Mesodermal cell (in vitro differentiated cells): Measurements from ENCODE around the gene TMPRSS2.

Source experiments
- H3K27ac ChIP-seq: 2 replicates; pipeline ENCODE4 v1.7.0; 2013; ENCODE audit warnings: mild to moderate bottlenecking, low read depth, low read length, moderate library complexity; ENCODE audit not compliant: severe bottlenecking
- H3K36me3 ChIP-seq: 2 replicates; pipeline ENCODE4 v1.7.1; 2013; ENCODE audit warnings: mild to moderate bottlenecking, low read length, moderate library complexity; ENCODE audit not compliant: control insufficient read depth, insufficient read depth
- H3K4me1 ChIP-seq: one replicate; pipeline ENCODE4 v1.7.1; 2013; ENCODE audit warnings: mild to moderate bottlenecking, low read length; ENCODE audit not compliant: insufficient read depth, control insufficient read depth, poor library complexity, severe bottlenecking
- H3K4me3 ChIP-seq: 2 replicates; pipeline ENCODE4 v1.7.0; 2013; ENCODE audit warnings: low read length, control low read depth, mild to moderate bottlenecking; ENCODE audit not compliant: insufficient read depth, poor library complexity, severe bottlenecking; ENCODE audit errors: extremely low read depth
- H3K9me3 ChIP-seq: 2 replicates; pipeline ENCODE4 v1.7.1; 2013; ENCODE audit warnings: mild to moderate bottlenecking, low read length, moderate library complexity; ENCODE audit not compliant: control insufficient read depth
- WGBS, 2 experiments: methylation state at CpG; one replicate each; pipeline ENCODE4 v1.1.5; 2013; ENCODE audit warnings: missing lambda C conversion rate in 2 of 2; ENCODE audit not compliant: insufficient coverage in 2 of 2; 5-methylcytosine and 5-hydroxymethylcytosine counted together

TMPRSS2 gene

DNA sequence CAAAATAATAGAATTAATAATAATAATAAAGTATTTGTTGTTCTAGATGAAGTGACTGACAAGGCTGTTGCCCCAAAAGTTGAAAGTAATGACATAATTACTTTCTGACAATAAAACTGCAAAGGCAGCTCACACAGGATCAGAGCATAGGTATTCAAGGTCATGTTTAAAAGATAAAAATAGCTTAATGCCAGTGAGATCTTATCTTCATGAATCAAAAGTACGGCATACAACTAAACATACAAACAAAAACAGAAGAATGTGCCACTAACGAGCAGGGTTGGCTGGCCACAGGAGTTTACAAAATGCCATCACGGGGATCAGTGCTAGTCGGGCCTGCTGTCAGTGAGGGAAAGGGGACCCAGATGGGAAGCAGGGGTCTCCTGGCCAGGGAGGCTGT is 22.4 kb upstream of the TMPRSS2 start:
- no peak overlapping the region for H3K27ac ChIP-seq
- 88 to 95% methylated on average over 3 to 4 of the region's 4 CpGs for WGBS, 2 experiments
- H3K4me3 ChIP-seq, result no peak overlapping the region
- H3K9me3 ChIP-seq, result no peaks in the 10 kb centered on the region
- no peaks in the 10 kb centered on the region for H3K36me3 ChIP-seq
- H3K4me1 ChIP-seq, result no peaks in the 10 kb centered on the region

- Histone ChIP-seq H3K27ac (no peak overlapping the region), H3K4me3 (no peak overlapping the region), H3K9me3 (no peaks in the 10 kb centered on the region), H3K4me1 (no peaks in the 10 kb centered on the region), H3K36me3 (no peaks in the 10 kb centered on the region)
- WGBS, 2 experiments, result 77 to 92% methylated on average over 5 to 8 of the region's 9 CpGs
Observed at GRCh38 chr21:41529769-41530168, 21.8 kb upstream of the TMPRSS2 start.

- 78 to 93% methylated on average over 8 of the region's 10 CpGs for WGBS, 2 experiments
Observed at GRCh38 chr21:41526478-41527087, 18.6 kb upstream of the TMPRSS2 start.

GRCh38 chr21:41523175-41523574 is 15.2 kb upstream of the TMPRSS2 start:
- Histone ChIP-seq H3K36me3 (no peaks in the 10 kb centered on the region), H3K4me1 (no peaks in the 10 kb centered on the region), H3K9me3 (no peaks in the 10 kb centered on the region), H3K27ac (no peak overlapping the region), H3K4me3 (no peak overlapping the region)
- 80 to 87% methylated on average over 3 of the region's 3 CpGs for WGBS, 2 experiments

More at GRCh38 chr21:41526478-41527087, 18.6 kb upstream of the TMPRSS2 start:
- Histone ChIP-seq H3K9me3 (no peaks in the 10 kb centered on the region), H3K4me1 (no peaks in the 10 kb centered on the region), H3K36me3 (no peaks in the 10 kb centered on the region), H3K27ac (no peak overlapping the region), H3K4me3 (no peak overlapping the region)

GRCh38 chr21:41521489-41522027 is 13.6 kb upstream of the TMPRSS2 start:
- 50 to 82% methylated on average over 1 to 3 of the region's 4 CpGs for WGBS, 2 experiments
- H3K9me3 ChIP-seq, result no peaks in the 10 kb centered on the region

DNA sequence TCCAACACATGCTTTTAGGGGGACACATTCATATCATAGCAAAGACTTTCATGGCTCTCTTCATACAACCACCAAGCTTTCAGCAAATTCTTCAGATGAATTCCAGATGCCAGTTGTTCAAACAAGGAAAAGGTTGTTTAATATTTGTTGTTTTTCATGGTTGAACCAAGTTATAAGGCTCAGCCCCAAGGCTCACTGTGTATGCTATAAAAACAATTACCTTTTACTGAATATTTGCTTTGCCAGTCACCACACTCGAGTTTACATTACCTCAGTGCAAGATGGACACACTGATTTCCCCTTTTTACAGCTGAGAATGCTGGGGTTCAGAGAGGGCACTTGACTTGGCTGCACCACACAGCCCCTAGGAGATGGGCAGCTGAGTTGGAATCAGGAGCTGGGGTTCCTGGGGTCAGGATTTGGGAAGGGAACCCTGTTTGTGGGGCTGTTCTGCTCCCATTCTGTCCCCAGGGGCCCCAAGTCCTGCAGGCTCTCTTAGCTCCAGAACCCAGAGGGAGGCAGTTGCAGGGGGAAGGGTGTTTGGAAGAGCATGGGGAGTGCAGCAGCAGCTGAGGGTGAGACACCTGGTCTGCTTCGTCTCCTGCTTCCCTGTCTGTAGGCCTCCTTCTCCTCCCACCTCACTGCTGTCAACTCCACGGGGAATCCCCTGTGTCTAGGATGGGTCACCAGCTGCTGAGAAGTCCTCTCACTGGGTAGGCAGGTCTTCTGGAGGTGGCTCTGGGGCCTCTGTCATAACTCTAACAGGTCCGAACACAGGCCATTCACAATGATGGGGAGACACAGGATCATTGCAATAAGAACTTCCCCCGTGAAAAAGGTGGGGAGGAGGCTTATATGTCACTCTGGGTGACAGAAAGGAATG is 12.8 kb upstream of the TMPRSS2 start:
- Histone ChIP-seq H3K4me1 (no peaks in the 10 kb centered on the region), H3K27ac (no peak overlapping the region), H3K9me3 (no peaks in the 10 kb centered on the region), H3K4me3 (no peak overlapping the region), H3K36me3 (no peaks in the 10 kb centered on the region)
- 69 to 86% methylated on average over 3 to 4 of the region's 5 CpGs for WGBS, 2 experiments

More at GRCh38 chr21:41521489-41522027, 13.6 kb upstream of the TMPRSS2 start:
- Histone ChIP-seq H3K4me1 (no peaks in the 10 kb centered on the region), H3K36me3 (no peaks in the 10 kb centered on the region), H3K4me3 (no peak overlapping the region), H3K27ac (no peak overlapping the region)

GRCh38 chr21:41519806-41520559 is 12.0 kb upstream of the TMPRSS2 start:
- no peaks in the 10 kb centered on the region for H3K36me3 ChIP-seq
- no peaks in the 10 kb centered on the region for H3K9me3 ChIP-seq
- H3K27ac ChIP-seq, result no peak overlapping the region
- H3K4me1 ChIP-seq, result no peaks in the 10 kb centered on the region
- no peak overlapping the region for H3K4me3 ChIP-seq
- 78 to 83% methylated on average over 6 to 8 of the region's 9 CpGs for WGBS, 2 experiments

- H3K4me1 ChIP-seq, result no peaks in the 10 kb centered on the region
- no peak overlapping the region for H3K4me3 ChIP-seq
- WGBS, 2 experiments, result 100% methylated on average over 1 of the region's 4 CpGs; no CpG with 5 or more reads in 1 of the 2 experiments
- H3K36me3 ChIP-seq, result no peaks in the 10 kb centered on the region
- H3K27ac ChIP-seq, result no peak overlapping the region
- no peaks in the 10 kb centered on the region for H3K9me3 ChIP-seq
Observed at GRCh38 chr21:41518757-41519156, 10.8 kb upstream of the TMPRSS2 start.

- H3K4me1 ChIP-seq, result no peaks in the 10 kb centered on the region
- H3K9me3 ChIP-seq, result no peaks in the 10 kb centered on the region
- H3K36me3 ChIP-seq, result no peaks in the 10 kb centered on the region
- H3K27ac ChIP-seq, result no peak overlapping the region
- 76 to 86% methylated on average over 7 of the region's 7 CpGs for WGBS, 2 experiments
- no peak overlapping the region for H3K4me3 ChIP-seq
Observed at GRCh38 chr21:41511858-41512257, 3.9 kb upstream of the TMPRSS2 start.

- no peaks in the 10 kb centered on the region for H3K4me1 ChIP-seq
- no peak overlapping the region for H3K4me3 ChIP-seq
- no peaks in the 10 kb centered on the region for H3K9me3 ChIP-seq
- 0 to 19% methylated on average over 1 to 2 of the region's 2 CpGs for WGBS, 2 experiments
- H3K27ac ChIP-seq, result no peak overlapping the region
- H3K36me3 ChIP-seq, result no peaks in the 10 kb centered on the region
Observed at GRCh38 chr21:41510500-41510899, 2.5 kb upstream of the TMPRSS2 start.
